GM04503 (cell line): Measurements from ENCODE around the gene TLE3.

Experiments
- DNase-seq: peaks from one replicate; pipeline ENCODE4 v3.0.0-alpha.2; 2012; ENCODE audit warnings: low read depth

TLE3 gene

DNA sequence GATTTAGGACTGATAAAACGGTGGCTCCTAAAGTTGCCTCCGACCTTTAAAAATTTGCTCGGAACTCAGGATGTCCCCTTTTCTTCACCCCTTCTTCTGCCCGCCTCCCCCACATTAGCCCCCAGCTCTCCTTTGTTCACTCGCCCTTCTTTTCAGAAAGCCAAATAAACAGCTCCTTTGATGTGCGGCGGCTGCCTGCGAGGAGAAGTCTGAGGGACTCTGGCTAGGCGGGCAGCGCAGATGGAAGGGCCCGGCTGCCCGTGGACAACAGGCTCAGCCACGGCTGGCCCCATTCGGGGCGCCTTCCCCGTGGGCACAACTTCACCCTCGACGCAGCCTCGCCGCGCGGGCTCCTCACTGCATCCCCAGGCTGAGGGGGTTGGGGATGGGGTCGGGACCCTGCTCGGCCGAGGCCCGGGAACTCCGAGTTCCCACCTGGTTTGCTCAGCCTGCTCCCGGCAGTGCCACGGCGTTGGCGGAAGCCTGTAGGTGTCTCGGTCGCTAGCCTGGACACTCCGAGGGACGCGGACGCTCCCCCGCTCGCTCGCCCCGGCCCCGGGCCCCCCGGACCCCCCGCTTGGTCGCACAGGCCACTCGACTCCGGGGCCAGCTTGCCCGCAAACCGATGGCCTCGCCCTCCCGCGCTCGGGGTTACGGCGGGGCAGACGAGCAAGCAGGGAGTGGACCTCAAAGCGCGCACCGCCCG is 897 bp upstream of the TLE3 start:
- DNase-seq, result no peak

DNA sequence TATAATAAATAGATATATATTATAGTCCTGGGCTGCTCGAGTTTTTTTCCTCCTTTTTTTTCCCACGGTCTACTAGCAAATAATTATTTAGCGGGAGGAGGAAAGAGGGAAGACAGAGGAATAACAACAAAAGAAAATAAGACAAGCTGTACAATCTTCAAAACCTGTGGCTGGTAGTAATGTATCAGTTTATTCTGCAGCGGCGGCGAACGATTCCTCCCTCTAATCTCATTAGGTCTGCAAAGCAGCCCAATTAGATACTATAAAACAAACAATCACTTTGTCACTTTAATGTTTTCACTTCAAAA is 390 bp upstream of the TLE3 start:
- no peak for DNase-seq

DNA sequence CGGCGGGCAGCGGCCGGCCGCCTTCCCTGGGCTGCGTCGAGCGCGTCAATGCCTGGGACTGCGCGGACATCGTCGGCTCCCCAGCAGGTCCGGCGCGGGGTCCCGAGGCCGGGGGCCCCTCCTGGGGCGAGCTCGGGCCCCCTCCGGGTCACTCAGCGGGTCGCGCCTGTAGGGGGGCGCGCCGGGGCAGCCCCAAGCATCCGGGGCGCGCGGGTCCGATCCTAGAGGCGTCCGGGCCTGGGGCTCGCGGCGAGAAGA is 725 bp downstream of the TLE3 start:
- no peak for DNase-seq

DNA sequence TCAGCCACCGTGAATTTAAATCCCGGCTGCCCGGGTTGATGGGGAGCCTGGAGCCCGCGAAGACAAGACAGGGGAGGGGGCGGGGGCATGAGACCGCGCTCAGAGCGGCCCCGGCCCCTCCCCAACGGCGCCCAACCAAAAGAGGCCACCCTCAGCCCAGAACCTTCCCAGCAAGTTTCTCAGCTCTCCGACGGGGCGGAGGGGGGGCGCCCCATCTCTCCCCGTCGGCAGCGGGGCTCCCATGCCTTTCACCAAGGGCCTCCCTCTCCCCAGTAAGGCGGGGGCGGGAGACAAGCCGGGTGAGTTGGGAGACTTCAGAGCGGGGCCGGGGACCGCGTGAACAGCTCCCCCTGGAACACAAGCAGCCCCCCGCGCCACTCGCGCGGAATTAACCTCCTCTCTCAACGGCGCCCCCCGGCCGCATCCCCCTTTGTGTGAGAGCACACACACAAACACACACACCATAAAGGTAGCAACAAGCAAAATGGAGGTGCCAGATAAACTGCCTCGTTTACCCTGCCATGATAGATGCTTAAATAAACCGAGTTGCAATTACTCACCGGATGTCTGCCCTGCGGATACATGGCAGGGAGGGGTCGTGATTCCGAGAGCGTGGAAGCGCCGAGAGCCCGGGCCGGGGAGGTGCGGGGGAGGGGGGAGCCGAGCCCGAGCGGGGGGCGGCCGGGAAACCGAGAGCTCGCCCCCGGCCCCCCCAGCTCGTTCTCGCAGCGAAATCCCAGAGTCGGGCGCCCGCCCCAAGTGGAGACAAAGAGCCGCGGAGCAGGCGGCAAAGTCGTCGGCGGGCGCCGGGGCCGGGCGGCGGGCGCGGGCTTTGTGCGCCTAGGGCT is 1.3 kb downstream of the TLE3 start:
- no peak for DNase-seq

DNA sequence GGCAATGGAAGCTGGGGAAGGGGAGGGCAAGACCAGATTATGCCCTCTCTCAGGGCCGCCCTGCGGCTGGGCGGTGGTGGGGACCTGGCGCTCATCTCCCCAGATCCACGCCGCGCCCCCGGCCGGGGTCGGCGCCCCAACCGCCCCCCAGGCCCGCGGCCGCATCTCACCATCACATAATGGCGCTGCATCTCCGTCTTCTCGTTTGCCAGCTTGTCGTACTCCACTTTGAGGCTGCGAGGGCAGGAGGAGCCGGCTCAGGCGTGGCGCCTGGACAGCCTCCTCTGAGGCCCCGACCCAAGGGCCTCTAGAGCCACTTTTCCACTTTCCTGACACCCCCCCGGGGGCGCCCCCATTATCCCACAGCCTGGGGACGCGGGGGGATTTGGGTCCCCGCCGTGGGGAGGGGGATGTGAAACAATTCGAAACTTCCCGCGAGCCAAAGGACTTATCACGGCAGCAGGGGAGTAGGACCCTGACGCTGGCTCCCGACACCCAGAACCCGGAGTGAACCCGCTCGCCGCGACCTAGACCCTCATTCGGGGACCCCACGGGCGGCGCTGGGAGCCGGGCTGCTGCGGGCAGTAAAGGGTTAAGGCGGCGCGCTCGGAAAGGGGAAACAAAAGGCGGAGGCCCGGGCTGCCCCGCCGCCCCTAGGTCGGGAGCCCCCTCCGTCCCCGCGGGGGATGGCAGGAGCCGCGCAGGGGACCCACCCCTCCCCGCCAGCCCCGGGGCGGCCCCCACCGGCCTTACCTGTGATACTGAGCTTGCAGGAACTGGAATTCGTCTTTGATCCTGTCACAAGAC is 2.1 kb downstream of the TLE3 start:
- no peak for DNase-seq

DNA sequence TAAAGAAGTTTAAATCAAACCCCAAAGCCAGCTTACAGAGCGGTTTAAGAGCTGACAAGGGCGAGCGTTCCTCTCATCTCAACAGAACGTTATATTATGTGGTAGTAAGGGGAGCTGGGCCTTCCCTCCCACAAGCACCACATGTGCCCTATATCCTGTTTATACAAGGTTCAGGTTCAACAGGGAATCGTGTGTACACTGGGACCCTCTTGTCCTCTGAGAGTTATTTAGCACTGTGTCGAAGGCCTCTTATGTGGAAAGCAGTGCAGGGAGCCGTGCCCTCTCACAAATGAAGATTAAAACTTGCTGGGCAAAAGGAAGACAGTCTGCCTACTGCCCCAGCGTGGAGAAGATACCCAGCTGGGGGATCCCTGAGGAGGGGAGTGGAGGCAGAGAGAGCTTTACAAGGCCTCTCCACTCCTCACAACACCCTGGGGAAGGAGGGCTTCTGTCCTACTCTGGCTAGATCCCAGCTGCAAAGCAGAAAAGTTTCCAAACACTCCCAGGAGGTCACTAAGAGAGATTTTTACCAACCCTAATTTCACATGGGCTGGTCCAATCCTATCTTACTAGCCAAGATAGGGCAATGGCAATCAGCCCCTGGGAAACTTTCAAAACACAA is 2.9 kb downstream of the TLE3 start:
- DNase-seq, result no peak

DNA sequence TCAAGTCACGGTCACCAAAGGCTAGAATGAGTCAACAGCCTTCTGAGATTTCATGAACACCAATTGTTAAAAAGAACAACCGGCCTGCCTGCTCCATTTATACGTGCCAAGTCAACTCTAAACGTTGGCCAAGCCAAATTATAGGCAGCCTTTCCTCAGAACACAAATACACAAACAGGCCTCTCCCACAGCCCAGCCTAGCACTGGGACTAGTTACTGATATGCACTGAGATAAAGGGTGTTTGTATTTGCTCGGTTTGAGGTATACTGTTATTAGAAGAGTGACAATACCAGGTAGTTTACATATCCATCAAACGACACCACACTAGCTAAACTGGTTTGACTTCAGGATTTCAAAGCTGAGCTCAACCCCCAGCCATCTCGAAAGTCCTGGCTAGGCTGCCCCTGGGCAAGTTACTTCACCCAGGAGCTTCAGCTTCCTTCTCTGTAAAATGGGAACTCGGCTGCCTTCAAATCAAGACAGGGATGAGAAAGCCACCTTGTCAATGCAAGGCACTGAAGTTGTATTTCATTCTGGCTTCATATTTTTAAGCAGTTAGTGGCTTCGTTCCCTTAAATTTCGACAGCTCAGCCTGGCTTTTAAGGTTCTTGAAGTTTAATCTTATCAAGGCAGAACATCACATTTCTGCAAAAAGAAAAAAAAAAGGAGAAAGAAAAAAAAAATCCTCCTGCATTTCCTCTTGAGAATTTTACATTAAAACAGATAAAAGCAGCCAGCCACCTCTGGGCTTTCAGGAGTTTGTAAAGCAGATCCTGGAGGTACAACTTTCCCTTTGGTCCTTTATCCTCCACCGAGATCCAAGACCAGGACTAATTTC is 4.0 kb downstream of the TLE3 start:
- no peak for DNase-seq

DNA sequence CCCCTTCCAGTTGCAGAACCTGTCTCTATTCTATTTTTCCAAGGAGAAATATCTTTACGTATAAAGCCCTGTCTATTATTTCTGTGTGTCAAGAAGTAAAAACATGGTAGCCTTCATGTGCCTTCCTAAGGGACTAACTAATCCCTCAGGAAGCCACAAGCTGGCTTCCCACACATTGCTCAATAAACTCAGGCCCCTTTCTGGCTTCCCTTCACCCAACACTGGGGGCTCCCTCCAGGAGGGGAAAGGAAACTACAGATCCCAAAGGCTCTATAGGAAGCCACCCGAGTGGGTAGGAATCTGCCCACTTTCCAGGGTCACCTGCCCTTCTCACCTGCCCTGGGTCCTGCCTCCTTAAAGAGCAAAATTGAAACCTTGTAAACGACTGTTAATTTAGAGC is 4.6 kb downstream of the TLE3 start:
- no peak for DNase-seq

DNA sequence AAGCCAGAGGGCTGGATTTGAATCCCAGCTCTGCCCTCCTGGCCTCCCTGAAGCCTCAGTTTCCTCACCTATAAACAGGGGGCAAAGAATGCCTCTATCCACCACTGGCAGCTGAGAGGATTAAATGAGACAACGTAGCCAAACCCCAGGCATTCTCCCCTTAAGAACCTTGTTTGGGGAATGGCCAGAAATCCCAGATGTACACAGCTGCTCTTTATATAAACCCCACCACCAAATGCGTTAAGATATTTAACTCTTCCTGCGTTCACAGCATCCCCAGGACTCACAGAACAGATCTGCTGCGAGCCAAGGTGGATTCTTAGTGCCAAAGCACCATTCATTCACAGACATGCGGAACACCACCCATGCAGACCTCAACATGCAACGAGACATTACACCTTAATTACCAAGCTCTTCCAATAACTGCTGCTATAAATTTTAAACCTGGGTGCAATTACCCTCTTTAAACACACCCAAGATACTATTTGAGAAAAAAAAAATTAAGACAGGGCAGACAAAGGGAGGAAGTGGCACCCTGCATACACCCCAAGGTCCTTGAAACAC is 5.2 kb downstream of the TLE3 start:
- DNase-seq, result no peak

DNA sequence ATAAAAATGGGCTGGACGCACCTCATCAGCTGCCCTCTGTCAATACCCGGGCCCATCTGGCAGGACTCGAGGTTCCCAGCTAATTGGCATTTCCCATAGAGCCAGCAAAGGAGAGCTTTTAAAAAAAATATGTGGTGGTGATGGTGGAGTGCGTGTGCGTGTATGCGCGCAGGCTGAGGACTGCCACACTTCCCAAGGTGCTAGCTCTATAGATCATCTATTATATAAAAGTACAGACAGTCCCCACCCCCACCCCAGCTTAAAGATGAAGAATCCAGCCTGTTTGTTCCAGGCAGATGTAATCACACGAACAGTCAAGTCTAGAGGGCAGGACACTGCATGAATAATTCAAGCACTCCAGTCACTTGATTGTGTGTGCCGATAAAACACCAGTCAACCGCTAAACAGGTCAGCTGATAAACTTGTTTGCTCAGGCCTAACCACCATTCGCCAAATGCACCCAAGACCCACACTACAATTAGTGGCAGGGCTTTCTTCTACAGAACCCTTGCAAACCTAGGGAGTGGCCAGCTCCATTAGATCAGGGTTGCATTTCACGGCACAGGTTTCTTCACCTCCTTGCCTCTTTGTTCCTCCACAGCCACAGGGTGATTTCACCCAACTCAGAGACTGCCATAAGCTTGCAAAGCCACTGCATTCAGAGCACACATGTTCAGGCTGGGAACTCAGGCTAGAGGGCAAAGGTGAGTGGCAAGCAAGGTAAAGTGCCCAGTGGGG is 5.8 kb downstream of the TLE3 start:
- no peak for DNase-seq

DNA sequence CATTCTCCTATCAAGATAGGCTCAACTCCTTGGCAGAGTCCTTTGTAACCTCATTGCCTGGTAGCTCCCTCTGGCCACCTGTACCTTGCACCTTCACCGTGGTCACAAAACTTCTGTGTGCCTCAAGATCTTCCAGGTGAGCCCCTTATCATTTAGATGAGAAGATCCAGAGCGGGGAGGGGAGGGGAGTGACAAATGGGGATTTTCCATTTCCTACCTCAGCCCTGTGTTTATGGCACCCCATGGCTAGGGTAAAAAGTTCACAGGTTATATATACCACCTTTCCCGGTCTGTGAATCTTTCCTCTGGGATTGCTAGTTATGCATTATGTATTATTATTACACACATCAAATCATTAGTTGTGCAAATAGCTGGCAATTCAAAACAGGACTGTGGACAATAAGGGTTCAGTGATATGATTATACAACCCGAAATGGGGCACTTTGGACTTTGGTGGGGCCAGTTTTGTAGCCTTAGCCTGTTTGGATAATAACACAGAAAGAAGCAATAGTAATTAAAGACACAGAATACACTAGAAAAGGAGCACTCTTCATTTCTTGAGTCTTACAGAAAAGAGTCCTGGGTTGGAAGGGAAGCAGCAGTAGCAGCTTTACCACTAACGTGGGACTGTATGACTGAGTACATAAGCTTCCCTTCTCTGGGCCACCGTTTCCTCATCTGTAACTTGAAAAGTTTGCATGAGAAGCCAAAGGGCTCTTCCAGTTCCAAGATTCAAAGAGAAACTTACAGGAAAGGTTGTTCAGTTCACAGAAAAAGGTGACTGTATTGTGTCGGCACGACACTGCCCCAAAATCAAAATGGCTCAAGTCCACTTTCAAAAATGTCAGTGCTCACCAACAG is 7.1 kb downstream of the TLE3 start:
- no peak for DNase-seq

DNA sequence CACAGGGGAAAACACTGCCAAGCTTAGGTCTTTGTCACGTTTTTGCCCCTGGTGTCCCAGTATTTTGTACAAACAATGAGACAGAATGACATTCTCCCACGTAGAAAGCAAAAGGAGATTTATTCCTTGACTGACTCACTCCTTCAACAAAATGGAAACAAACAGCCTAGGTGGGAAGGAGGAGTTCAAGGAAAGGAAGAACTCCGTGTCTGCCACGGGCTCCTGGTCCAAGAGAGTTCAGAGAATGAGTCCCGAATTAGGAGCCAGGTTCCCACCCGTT is 8.1 kb downstream of the TLE3 start:
- no peak for DNase-seq

DNA sequence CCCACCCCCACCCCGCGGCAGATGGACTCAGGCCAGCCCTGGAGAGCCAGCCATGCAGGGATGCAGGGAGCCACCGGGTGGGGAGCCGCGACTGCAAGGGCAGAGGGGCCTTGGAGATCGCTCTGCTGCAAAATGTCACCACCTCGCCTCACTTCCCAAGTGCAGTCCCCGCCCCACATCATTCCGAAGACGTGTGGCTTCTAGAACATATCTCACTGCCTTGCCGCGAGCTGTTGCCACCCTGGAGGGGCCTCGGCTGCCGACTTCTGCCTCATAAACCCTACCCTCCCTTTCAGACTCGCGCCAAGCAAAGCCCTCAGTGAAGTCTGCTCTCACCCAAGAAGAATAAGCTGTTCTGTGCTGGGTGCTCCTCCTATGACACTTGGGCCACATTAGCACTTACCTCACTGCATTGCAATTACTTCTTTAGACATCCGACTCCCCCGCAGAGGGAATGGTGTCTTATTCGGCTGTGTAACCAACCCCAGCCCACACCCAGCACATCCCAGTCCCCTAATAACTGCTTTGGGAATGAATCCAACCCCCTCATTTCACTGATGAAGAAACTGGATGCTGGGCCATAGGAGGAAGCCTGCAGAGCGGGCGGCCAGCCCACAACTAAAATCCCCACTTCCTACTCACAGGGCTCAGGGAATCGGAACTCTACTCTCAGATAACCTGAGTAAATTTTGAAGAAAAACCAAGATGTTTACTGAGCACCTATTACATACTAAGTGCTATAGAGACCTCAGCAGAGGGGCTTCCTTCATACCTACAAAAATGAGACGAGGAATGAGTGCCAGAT is 8.6 kb downstream of the TLE3 start:
- DNase-seq, result no peak

DNA sequence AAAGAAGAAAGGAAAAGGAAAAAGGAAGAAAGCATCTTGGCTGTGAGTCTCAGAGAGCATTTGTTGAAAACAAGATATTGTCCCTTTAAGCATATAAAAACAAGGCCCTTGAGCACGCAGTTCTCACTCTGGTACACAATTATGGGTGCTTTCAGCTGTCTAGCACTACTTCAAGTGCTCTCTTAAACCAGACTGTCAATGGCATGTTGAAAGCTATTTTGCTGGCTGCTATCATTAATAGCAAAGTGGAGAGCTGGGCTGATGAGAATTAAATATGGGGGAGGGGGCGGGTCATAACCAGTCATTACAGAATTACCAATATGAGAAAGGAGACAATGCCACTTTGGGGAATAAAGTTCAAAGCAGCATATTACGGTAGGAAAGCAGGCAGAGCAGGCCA is 9.3 kb downstream of the TLE3 start:
- no peak for DNase-seq

DNA sequence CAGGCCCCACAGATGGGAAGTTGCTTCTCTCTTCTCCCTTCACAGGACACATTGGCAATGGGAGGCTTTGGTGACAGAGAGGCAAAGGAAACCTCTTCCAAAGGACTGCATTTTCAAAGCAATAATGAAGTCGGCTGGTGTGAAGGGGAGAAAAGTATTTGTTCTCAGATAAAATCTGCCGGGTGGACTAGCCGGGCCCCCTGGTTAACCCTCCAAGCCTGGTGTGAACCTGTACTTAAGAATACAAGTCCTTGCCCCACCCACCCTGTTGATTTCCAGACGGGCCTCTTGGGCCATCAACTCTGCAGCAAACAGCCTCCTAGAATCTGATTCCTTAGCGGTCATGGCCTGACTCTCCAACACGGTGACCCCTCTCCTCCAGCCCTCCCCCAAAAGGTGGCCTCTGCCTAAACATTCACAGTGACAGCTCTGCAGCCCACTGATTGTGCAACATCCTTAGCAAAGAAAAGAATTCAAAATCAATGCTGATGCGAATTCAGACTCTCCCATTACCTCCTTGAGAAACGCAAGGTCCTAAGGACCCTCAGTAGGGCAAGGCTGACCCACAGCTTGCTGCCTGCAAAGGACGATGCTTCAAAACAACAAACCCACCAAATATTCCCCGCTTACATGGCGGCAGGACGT is 9.9 kb downstream of the TLE3 start:
- no peak for DNase-seq

DNA sequence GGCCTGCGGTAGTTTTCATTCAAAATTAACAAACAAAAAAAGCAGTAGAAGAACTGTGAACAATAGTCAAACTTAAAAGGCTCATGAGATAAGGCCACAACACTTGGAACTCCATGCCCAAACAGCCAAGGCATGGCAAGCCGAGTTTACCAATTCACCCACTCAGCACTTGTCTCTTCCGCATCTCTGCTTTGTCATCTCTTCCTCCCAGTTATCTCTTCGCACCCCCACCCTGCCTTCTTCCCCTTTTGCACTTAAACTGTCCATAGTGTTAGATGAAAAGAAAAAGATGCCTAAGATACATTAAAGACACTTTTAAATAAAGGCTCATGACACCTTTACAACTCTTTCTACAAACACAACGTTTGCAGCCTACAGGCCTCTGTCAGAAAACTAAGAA is 11.1 kb downstream of the TLE3 start:
- DNase-seq, result no peak

DNA sequence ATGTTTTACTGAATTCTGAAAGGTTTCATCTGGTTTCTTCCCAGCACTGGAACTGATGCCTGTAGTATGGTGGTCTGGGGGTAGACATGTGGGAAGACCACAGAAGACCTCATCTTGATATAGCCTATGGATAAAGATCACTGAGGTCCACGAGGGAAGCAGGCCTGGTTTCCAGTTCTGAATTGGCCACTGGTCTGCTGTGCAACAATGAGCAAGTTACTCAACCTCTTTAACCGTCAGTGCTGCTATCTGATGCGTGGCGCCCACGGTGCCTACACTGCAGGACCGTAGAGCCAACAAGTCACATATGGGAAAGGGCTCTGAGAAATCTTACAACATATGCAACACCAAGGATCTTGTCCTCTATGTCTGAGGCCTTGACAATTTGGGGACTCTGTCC is 13.3 kb downstream of the TLE3 start:
- no peak for DNase-seq

DNA sequence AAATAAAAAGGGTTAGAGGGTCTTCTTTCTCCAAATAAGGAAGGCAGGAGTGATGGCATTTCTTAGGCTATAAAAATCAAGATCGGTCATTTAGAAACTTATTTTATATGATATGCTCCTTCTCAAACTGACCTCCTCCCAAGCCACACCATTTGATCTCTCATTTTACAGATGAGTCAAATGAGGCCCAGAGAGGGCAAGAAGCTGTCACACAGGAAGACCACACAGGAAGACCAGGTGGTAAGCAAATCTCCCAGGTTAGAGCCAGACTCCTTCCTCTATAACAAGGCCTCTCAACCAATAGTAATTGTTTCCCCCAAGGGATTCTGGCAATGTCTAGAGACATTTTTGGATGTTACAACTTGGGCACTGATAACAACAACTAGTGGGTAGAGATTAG is 13.8 kb downstream of the TLE3 start:
- DNase-seq, result no peak

DNA sequence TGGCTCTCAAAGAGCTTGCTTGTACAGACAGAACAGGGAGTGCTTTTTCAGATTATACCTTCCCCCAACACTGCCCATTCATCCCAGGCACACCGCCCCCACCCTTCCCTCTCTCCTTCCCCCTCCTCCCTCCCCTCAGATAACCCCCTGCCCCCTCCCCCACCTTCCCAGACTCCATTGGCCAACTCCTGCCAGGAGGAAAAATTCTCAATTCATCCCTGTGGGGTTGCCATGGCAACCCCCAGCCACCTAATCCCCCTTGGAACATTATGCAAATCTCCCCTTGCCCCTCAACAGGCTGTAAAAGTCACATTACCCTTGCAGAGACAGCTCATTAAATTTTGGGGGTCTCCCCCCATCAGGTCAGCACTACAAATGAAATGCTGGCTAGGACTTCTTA is 14.3 kb downstream of the TLE3 start:
- DNase-seq, result no peak
